Ovary (tissue), 3 donors: ENCODE results near the gene FOXN1.
"Not testable (repeated sequence)": the region's sequence is repeated elsewhere in the genome, so short reads cannot be mapped to it uniquely, and the experiment has no call there.

Experiments
- POLR2A ChIP-seq: fragments of 450-650 bp; IDR thresholded peaks from one replicate; pipeline ENCODE4 v1.6.1; 2017; ENCODE audit warnings: antibody characterized with exemption, mild to moderate bottlenecking, moderate library complexity
- TF ChIP-seq, protein P1 (sequence below), 3 donors: fragments of 450-650 bp in 2 of 3; fragments of 200-600 bp in 1 of 3; IDR thresholded peaks; one replicate each; pipeline versions ENCODE4 v1.5.1 to v1.8.0; 2016 to 2022; ENCODE audit warnings: antibody characterized with exemption in 3 of 3, mild to moderate bottlenecking in 1 of 3
- donor health status: DM: no; HTN: no; CAD: no.

DNA sequence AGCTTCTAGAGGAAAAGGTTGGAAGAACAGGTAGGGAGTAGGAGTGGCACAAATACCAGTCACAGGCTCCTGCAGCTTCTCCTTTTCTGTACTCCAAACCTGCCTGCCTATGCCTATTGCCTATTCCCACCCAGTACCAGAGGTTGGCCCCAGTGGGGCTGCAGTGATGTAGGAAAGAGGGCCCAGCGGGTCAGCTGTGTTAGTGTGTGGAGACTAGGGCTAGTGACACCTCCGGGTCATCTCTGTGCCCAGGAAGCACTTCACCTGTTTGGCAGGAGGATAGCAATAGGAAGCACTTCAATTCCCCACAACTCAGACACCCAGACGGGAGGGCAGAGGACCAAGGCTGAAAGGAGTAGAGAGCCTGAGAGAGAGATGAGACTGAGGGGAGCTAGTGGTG, 69.9 kb downstream of the FOXN1 start:
- TF ChIP-seq, protein P1, sequence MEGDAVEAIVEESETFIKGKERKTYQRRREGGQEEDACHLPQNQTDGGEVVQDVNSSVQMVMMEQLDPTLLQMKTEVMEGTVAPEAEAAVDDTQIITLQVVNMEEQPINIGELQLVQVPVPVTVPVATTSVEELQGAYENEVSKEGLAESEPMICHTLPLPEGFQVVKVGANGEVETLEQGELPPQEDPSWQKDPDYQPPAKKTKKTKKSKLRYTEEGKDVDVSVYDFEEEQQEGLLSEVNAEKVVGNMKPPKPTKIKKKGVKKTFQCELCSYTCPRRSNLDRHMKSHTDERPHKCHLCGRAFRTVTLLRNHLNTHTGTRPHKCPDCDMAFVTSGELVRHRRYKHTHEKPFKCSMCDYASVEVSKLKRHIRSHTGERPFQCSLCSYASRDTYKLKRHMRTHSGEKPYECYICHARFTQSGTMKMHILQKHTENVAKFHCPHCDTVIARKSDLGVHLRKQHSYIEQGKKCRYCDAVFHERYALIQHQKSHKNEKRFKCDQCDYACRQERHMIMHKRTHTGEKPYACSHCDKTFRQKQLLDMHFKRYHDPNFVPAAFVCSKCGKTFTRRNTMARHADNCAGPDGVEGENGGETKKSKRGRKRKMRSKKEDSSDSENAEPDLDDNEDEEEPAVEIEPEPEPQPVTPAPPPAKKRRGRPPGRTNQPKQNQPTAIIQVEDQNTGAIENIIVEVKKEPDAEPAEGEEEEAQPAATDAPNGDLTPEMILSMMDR (IDR thresholded peaks at IDR 0.05): not testable (repeated sequence)
- TF ChIP-seq POLR2A: not testable (repeated sequence)
